ENCODE data around the gene FGFRL1.
A peak's percentile ranks its signal among the peaks of the same experiment; 100 is the strongest.

Gene FGFRL1

GRCh38 chr4:1008840-1009541 is 2.4 kb upstream of the FGFRL1 start:
- peak overlapping the region; percentile 49 for H3K4me3 ChIP-seq (ENCODE audit: low read length)
- TF ChIP-seq CTCF (IDR thresholded peaks at IDR 0.05; ENCODE audit: insufficient read depth, low read depth, low read length, missing control alignments), result no peak
- peak; percentile 16 for DNase-seq (ENCODE audit: low read depth)

- H3K4me3 ChIP-seq (ENCODE audit: low read length), result peak overlapping the region; percentile 57
- DNase-seq (ENCODE audit: low read depth), result peak; percentile 73
- no peak for TF ChIP-seq CTCF (IDR thresholded peaks at IDR 0.05; ENCODE audit: insufficient read depth, low read depth, low read length, missing control alignments)
These were observed 1.7 kb upstream of the FGFRL1 start for GRCh38 chr4:1009542-1010394.

- peak overlapping the region; percentile 57 for H3K4me3 ChIP-seq (ENCODE audit: low read length)
- DNase-seq (ENCODE audit: low read depth), result peak; percentile 97
- no peak for TF ChIP-seq CTCF (IDR thresholded peaks at IDR 0.05; ENCODE audit: insufficient read depth, low read depth, low read length, missing control alignments)
These were observed 918 bp upstream of the FGFRL1 start for GRCh38 chr4:1010395-1011021.

GRCh38 chr4:1011666-1012033 is 224 bp downstream of the FGFRL1 start:
- no peak overlapping the region for H3K4me3 ChIP-seq (ENCODE audit: low read length)
- no peak for TF ChIP-seq CTCF (IDR thresholded peaks at IDR 0.05; ENCODE audit: insufficient read depth, low read depth, low read length, missing control alignments)
- no peak for DNase-seq (ENCODE audit: low read depth)

GRCh38 chr4:1012034-1012739 is 761 bp downstream of the FGFRL1 start:
- H3K4me3 ChIP-seq (ENCODE audit: low read length), result peak overlapping the region; percentile 42
- no peak for TF ChIP-seq CTCF (IDR thresholded peaks at IDR 0.05; ENCODE audit: insufficient read depth, low read depth, low read length, missing control alignments)
- DNase-seq (ENCODE audit: low read depth), result peak; percentile 34

- TF ChIP-seq CTCF (IDR thresholded peaks at IDR 0.05; ENCODE audit: insufficient read depth, low read depth, low read length, missing control alignments), result no peak
- no peak for DNase-seq (ENCODE audit: low read depth)
These were observed 2.0 kb downstream of the FGFRL1 start for GRCh38 chr4:1013225-1014073.

More at GRCh38 chr4:1013225-1014073, 2.0 kb downstream of the FGFRL1 start:
- no peak overlapping the region for H3K4me3 ChIP-seq (ENCODE audit: low read length)

All from epithelial cell of esophagus (primary cell).